Progenitor cell of endocrine pancreas (in vitro differentiated cells): ENCODE results near the gene PHACTR1. TPM values are rescaled to one million over a fixed set of nuclear protein-coding genes. Genes with fewer than 3 reads are reported as not detected.

Experiments used
- DNase-seq: peaks from one replicate; pipeline ENCODE4 v3.0.0; 2021; ENCODE audit warnings: low spot score; ENCODE audit not compliant: unreplicated experiment
- H3K27ac Mint-ChIP-seq: 2 replicates; pipeline ENCODE4 v1.8.0; 2021; ENCODE audit warnings: mild to moderate bottlenecking, moderate library complexity, mixed read lengths
- H3K27me3 Mint-ChIP-seq: 2 replicates; pipeline ENCODE4 v1.8.0; 2021; ENCODE audit warnings: mixed read lengths
- H3K36me3 Mint-ChIP-seq: 2 replicates; pipeline ENCODE4 v1.8.0; 2022; ENCODE audit warnings: mixed read lengths; ENCODE audit not compliant: insufficient read depth
- H3K4me1 Mint-ChIP-seq: 2 replicates; pipeline ENCODE4 v1.8.0; 2021; ENCODE audit warnings: low read depth, mixed read lengths
- H3K4me3 Mint-ChIP-seq: 2 replicates; pipeline ENCODE4 v1.8.0; 2021; ENCODE audit warnings: low read depth, mild to moderate bottlenecking, moderate library complexity, mixed read lengths
- H3K9me3 Mint-ChIP-seq: 2 replicates; pipeline ENCODE4 v1.8.0; 2021; ENCODE audit warnings: low read depth, mixed read lengths
- CTCF ChIP-seq: fragments of 200-600 bp; sonication (generic); IDR thresholded peaks from one replicate; pipeline ENCODE4 v1.5.0; 2021; ENCODE audit warnings: antibody characterized with exemption, mild to moderate bottlenecking; ENCODE audit not compliant: unreplicated experiment
- total RNA-seq: library from RNA; stranded (reverse); gene quantifications from 2 replicates; pipeline ENCODE4 v1.2.1, GENCODE V29; 2021

The PHACTR1 gene
- total RNA-seq, 1 donor from 2014 or later, result 8.6 TPM

- Mint-ChIP-seq H3K4me3 (no peak overlapping the region), H3K36me3 (no peaks in the 10 kb centered on the region), H3K27ac (no peak overlapping the region), H3K9me3 (no peaks in the 10 kb centered on the region), H3K27me3 (no peaks in the 10 kb centered on the region), H3K4me1 (no peaks in the 10 kb centered on the region)
- no peak for TF ChIP-seq CTCF
- DNase-seq, result no peak
These were observed 346.8 kb downstream of the PHACTR1 start for GRCh38 chr6:13063300-13063918.

- Mint-ChIP-seq H3K27me3 (peaks cover 4% of the 10 kb centered on the region), H3K27ac (no peak overlapping the region), H3K4me3 (no peak overlapping the region), H3K36me3 (no peaks in the 10 kb centered on the region), H3K4me1 (no peaks in the 10 kb centered on the region), H3K9me3 (no peaks in the 10 kb centered on the region)
- no peak for TF ChIP-seq CTCF
- DNase-seq, result no peak
These were observed 349.0 kb downstream of the PHACTR1 start for GRCh38 chr6:13065581-13065980.

GRCh38 chr6:13066050-13066449 is 349.5 kb downstream of the PHACTR1 start:
- peaks cover 4% of the 10 kb centered on the region for H3K27me3 Mint-ChIP-seq
- no peaks in the 10 kb centered on the region for H3K9me3 Mint-ChIP-seq
- H3K4me3 Mint-ChIP-seq, result no peak overlapping the region
- no peak overlapping the region for H3K27ac Mint-ChIP-seq
- no peaks in the 10 kb centered on the region for H3K4me1 Mint-ChIP-seq
- no peaks in the 10 kb centered on the region for H3K36me3 Mint-ChIP-seq
- no peak for DNase-seq
- no peak for TF ChIP-seq CTCF

- Mint-ChIP-seq H3K36me3 (no peaks in the 10 kb centered on the region), H3K4me1 (no peaks in the 10 kb centered on the region), H3K9me3 (no peaks in the 10 kb centered on the region), H3K27ac (no peak overlapping the region), H3K27me3 (peaks cover 4% of the 10 kb centered on the region), H3K4me3 (no peak overlapping the region)
- TF ChIP-seq CTCF, result no peak
- no peak for DNase-seq
These were observed 350.3 kb downstream of the PHACTR1 start for GRCh38 chr6:13066820-13067219.

GRCh38 chr6:13068586-13069210 is 352.1 kb downstream of the PHACTR1 start:
- no peaks in the 10 kb centered on the region for H3K36me3 Mint-ChIP-seq
- H3K4me1 Mint-ChIP-seq, result no peaks in the 10 kb centered on the region
- no peak for DNase-seq
- peaks cover 9% of the 10 kb centered on the region for H3K27me3 Mint-ChIP-seq
- H3K9me3 Mint-ChIP-seq, result no peaks in the 10 kb centered on the region
- no peak overlapping the region for H3K4me3 Mint-ChIP-seq
- no peak overlapping the region for H3K27ac Mint-ChIP-seq
- no peak for TF ChIP-seq CTCF
